Neural progenitor cell (in vitro differentiated cells): ENCODE results near the gene CA12.

Experiments
- EZH2 ChIP-seq: fragments of 200-600 bp; sonication (generic); IDR thresholded peaks from 2 replicates; pipeline ENCODE4 v1.6.1; 2017; ENCODE audit warnings: antibody characterized with exemption, mild to moderate bottlenecking, moderate library complexity
- EZH2phosphoT487 ChIP-seq: fragments of 200-600 bp; sonication (generic); IDR thresholded peaks from 2 replicates; pipeline ENCODE4 v1.6.1; 2017; ENCODE audit warnings: antibody characterized with exemption
- TF ChIP-seq, protein P1 (sequence below): fragments of 200-600 bp; sonication (generic); IDR thresholded peaks from 2 replicates; pipeline ENCODE4 v1.5.1; 2017; ENCODE audit warnings: antibody characterized with exemption, mild to moderate bottlenecking

DNA sequence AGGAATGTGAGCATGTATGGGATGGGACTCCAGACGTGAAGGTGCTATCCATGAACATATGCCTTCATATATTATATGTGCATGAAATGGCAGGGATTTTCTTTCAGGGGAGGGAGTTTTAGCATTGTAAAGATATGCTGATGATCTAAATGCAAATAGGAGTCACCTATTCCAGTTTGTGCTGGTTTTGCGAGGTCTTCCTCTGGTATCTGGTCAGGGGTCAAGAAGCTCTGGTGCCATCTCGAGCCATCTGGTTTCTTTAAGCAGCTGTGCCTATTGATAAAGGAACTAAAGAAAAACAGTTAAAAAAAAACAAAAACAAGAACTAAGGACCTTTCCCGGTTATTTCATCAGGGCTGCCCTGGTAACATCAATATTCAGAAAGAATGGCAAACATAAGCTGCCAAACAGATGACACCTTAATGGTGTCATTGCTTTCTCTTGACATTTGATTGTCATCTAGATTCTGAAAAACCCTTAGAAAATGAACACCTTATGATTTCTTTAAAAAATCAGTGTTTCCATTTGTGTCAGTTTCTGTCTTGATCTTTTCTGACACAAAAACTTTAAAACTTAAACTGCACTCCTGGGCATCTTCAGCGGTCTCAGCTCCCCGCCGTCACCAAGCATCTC, 81.6 kb downstream of the CA12 start:
- TF ChIP-seq, protein P1, sequence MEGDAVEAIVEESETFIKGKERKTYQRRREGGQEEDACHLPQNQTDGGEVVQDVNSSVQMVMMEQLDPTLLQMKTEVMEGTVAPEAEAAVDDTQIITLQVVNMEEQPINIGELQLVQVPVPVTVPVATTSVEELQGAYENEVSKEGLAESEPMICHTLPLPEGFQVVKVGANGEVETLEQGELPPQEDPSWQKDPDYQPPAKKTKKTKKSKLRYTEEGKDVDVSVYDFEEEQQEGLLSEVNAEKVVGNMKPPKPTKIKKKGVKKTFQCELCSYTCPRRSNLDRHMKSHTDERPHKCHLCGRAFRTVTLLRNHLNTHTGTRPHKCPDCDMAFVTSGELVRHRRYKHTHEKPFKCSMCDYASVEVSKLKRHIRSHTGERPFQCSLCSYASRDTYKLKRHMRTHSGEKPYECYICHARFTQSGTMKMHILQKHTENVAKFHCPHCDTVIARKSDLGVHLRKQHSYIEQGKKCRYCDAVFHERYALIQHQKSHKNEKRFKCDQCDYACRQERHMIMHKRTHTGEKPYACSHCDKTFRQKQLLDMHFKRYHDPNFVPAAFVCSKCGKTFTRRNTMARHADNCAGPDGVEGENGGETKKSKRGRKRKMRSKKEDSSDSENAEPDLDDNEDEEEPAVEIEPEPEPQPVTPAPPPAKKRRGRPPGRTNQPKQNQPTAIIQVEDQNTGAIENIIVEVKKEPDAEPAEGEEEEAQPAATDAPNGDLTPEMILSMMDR: no peak
- TF ChIP-seq EZH2 (no peak), EZH2phosphoT487 (no peak)
